ENCODE measurements around the gene DCUN1D2. TPM values are rescaled to one million over a fixed set of nuclear protein-coding genes. Genes with fewer than 3 reads are reported as not detected.

Gene DCUN1D2
- total RNA-seq, 1 donor from 2014 or later: 23.8 TPM

DNA sequence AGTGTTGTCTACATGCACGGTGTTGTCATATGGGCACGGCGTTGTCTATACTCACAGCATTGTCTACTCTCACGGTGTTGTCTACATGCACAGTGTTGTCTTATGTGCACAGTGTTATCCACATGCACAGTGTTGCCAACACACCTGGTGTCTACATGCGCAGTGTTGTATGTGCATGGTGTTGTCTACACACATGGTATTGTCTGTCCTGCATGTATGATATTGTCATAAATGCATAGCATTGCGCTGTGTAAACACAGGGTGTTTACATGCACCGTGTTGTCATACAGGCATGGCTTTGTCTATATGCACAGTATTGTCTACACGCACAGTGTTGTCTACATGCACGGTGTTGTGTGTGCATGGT, 44.0 kb downstream of the DCUN1D2 start:
- Mint-ChIP-seq H3K4me1 (peaks cover 3% of the 10 kb centered on the region), H3K27ac (no peak overlapping the region), H3K4me3 (no peak overlapping the region), H3K9me3 (peaks cover 2% of the 10 kb centered on the region), H3K36me3 (peaks cover 25% of the 10 kb centered on the region), H3K27me3 (ENCODE audit: insufficient read depth, low read depth) (peaks cover 2% of the 10 kb centered on the region)
- Histone ChIP-seq H3K9me3 (ENCODE audit: low read depth) (no peaks in the 10 kb centered on the region), H3K36me3 (no peaks in the 10 kb centered on the region), H3K9ac (no peak overlapping the region), H3K4me1 (no peaks in the 10 kb centered on the region), H2AFZ (replicated peaks) (no peak overlapping the region), H3K4me2 (no peak overlapping the region), H3K27me3 (no peaks in the 10 kb centered on the region), H3F3A (ENCODE audit: low read depth) (no peaks in the 10 kb centered on the region), H4K20me1 (ENCODE audit: low read depth) (no peaks in the 10 kb centered on the region), H3K4me3 (no peak overlapping the region), H3K27ac (no peak overlapping the region), H3K79me2 (ENCODE audit: low read depth) (no peaks in the 10 kb centered on the region)
- TF ChIP-seq, protein P1, sequence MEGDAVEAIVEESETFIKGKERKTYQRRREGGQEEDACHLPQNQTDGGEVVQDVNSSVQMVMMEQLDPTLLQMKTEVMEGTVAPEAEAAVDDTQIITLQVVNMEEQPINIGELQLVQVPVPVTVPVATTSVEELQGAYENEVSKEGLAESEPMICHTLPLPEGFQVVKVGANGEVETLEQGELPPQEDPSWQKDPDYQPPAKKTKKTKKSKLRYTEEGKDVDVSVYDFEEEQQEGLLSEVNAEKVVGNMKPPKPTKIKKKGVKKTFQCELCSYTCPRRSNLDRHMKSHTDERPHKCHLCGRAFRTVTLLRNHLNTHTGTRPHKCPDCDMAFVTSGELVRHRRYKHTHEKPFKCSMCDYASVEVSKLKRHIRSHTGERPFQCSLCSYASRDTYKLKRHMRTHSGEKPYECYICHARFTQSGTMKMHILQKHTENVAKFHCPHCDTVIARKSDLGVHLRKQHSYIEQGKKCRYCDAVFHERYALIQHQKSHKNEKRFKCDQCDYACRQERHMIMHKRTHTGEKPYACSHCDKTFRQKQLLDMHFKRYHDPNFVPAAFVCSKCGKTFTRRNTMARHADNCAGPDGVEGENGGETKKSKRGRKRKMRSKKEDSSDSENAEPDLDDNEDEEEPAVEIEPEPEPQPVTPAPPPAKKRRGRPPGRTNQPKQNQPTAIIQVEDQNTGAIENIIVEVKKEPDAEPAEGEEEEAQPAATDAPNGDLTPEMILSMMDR (IDR thresholded peaks at IDR 0.05): no peak
- TF ChIP-seq EZH2phosphoT487 (IDR thresholded peaks at IDR 0.05) (no peak), EZH2 (IDR thresholded peaks at IDR 0.05) (no peak)
- no peak for DNase-seq (ENCODE audit: low spot score)

DNA sequence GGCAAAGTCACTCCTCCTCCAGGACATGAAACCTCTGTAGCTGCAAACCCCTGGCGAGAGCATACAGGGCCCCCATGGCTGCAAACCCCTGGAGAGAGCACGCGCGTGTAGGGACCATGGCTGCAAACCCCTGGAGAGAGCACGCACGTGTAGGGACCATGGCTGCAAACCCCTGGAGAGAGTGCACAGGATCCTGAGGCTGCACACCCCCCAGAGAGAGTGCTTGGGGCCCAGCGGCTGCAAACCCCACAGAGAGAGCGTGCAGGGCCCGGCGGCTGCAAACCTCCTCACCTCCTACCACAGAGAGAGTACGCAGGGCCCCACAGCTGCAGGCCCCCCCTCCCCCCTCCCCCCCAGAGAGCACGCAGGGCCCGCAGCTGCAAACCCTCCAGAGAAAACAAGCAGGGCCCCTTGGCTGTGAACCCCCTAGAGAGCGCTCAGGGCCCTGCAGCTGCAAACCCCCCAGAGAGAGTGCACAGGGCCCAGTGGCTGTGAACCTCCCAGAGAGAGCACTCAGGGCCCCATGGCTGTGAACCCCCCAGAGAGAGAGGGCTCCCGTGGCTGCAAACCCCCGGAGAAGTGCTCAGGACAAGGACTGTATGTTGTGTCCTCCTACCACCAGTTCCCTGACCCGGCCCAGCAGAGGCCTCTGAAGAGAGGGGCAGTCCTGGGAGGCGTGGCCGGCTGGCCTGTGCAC, 44.6 kb downstream of the DCUN1D2 start:
- H3K9ac ChIP-seq: no peak overlapping the region
- H3K27me3 Mint-ChIP-seq (ENCODE audit: insufficient read depth, low read depth): peaks cover 2% of the 10 kb centered on the region
- no peaks in the 10 kb centered on the region for H4K20me1 ChIP-seq (ENCODE audit: low read depth)
- peaks cover 3% of the 10 kb centered on the region for H3K4me1 Mint-ChIP-seq
- H3K4me1 ChIP-seq: no peaks in the 10 kb centered on the region
- H3K36me3 Mint-ChIP-seq: peaks cover 27% of the 10 kb centered on the region
- no peaks in the 10 kb centered on the region for H3K27me3 ChIP-seq
- H3K36me3 ChIP-seq: no peaks in the 10 kb centered on the region
- peaks cover 2% of the 10 kb centered on the region for H3K9me3 Mint-ChIP-seq
- no peak overlapping the region for H3K4me2 ChIP-seq
- no peak overlapping the region for H2AFZ ChIP-seq (replicated peaks)
- H3F3A ChIP-seq (ENCODE audit: low read depth): no peaks in the 10 kb centered on the region
- H3K27ac Mint-ChIP-seq: no peak overlapping the region
- TF ChIP-seq EZH2 (IDR thresholded peaks at IDR 0.05) (no peak), EZH2phosphoT487 (IDR thresholded peaks at IDR 0.05) (no peak)
- TF ChIP-seq, protein P1 (IDR thresholded peaks at IDR 0.05): no peak
- no peaks in the 10 kb centered on the region for H3K79me2 ChIP-seq (ENCODE audit: low read depth)
- DNase-seq (ENCODE audit: low spot score): no peak
- no peak overlapping the region for H3K4me3 ChIP-seq
- no peak overlapping the region for H3K4me3 Mint-ChIP-seq
- H3K27ac ChIP-seq: no peak overlapping the region
- no peaks in the 10 kb centered on the region for H3K9me3 ChIP-seq (ENCODE audit: low read depth)

DNA sequence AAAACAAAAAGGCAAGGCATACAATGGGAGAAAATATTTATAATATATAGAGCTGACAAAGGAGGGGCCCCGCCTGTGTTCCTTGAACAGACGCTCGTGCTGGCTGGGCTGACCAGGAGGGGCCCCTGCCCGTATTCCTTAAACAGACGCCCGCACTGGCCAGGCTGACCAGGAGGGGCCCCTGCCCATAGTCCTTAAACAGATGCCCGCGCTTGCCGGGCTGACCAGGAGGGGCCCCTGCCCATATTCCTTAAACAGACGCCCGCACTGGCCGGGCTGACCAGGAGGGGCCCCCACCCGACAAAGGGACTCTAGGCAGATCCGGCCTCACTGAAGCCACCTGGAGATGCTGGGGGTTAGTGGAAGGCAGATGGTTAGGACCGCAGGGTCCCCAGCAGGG, 46.5 kb downstream of the DCUN1D2 start:
- H3K4me1 Mint-ChIP-seq: no peaks in the 10 kb centered on the region
- H3K4me3 Mint-ChIP-seq: no peak overlapping the region
- no peaks in the 10 kb centered on the region for H3K4me1 ChIP-seq
- no peaks in the 10 kb centered on the region for H3K36me3 ChIP-seq
- no peak for DNase-seq (ENCODE audit: low spot score)
- no peak overlapping the region for H3K27ac Mint-ChIP-seq
- H3K79me2 ChIP-seq (ENCODE audit: low read depth): no peaks in the 10 kb centered on the region
- no peaks in the 10 kb centered on the region for H3K9me3 ChIP-seq (ENCODE audit: low read depth)
- no peak overlapping the region for H3K9ac ChIP-seq
- TF ChIP-seq, protein P1 (IDR thresholded peaks at IDR 0.05): no peak
- TF ChIP-seq EZH2 (IDR thresholded peaks at IDR 0.05): no peak
- TF ChIP-seq EZH2phosphoT487 (IDR thresholded peaks at IDR 0.05): no peak
- peaks cover 2% of the 10 kb centered on the region for H3K27me3 Mint-ChIP-seq (ENCODE audit: insufficient read depth, low read depth)
- H3F3A ChIP-seq (ENCODE audit: low read depth): no peaks in the 10 kb centered on the region
- peaks cover 24% of the 10 kb centered on the region for H3K36me3 Mint-ChIP-seq
- H2AFZ ChIP-seq (replicated peaks): no peak overlapping the region
- no peak overlapping the region for H3K27ac ChIP-seq
- no peaks in the 10 kb centered on the region for H4K20me1 ChIP-seq (ENCODE audit: low read depth)
- H3K9me3 Mint-ChIP-seq: peaks cover 2% of the 10 kb centered on the region
- no peaks in the 10 kb centered on the region for H3K27me3 ChIP-seq
- H3K4me2 ChIP-seq: no peak overlapping the region
- H3K4me3 ChIP-seq: no peak overlapping the region
